Measurements from ENCODE around the gene CCDC50. TPM values are rescaled to one million over a fixed set of nuclear protein-coding genes. Genes with fewer than 3 reads are reported as not detected.

The CCDC50 gene
- total RNA-seq, 3 donors from 2014 or later = 86.9 to 101 (median 93.4) TPM

- intact Hi-C loops (cut with DNase I; ENCODE audit: low total_unique reads) = no loop called here
- Histone ChIP-seq H3K4me3 (no peak overlapping the region), H3K27me3 (no peaks in the 10 kb centered on the region), H3K36me3 (peaks cover 7% of the 10 kb centered on the region), H3K9me3 (no peaks in the 10 kb centered on the region), H3K4me1 (peaks cover 6 to 15% of the 10 kb centered on the region in 2 donors), H3K27ac (no peak overlapping the region)
- TF ChIP-seq POLR2AphosphoS5 (IDR thresholded peaks at IDR 0.05) = no peak
- TF ChIP-seq, protein P1, sequence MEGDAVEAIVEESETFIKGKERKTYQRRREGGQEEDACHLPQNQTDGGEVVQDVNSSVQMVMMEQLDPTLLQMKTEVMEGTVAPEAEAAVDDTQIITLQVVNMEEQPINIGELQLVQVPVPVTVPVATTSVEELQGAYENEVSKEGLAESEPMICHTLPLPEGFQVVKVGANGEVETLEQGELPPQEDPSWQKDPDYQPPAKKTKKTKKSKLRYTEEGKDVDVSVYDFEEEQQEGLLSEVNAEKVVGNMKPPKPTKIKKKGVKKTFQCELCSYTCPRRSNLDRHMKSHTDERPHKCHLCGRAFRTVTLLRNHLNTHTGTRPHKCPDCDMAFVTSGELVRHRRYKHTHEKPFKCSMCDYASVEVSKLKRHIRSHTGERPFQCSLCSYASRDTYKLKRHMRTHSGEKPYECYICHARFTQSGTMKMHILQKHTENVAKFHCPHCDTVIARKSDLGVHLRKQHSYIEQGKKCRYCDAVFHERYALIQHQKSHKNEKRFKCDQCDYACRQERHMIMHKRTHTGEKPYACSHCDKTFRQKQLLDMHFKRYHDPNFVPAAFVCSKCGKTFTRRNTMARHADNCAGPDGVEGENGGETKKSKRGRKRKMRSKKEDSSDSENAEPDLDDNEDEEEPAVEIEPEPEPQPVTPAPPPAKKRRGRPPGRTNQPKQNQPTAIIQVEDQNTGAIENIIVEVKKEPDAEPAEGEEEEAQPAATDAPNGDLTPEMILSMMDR (IDR thresholded peaks at IDR 0.05) = no peak
- TF ChIP-seq POLR2A (IDR thresholded peaks at IDR 0.05) = no peak
- no peak for DNase-seq (ENCODE audit: low spot score in 2 of 2)
These were observed 50.3 kb downstream of the CCDC50 start for GRCh38 chr3:191379446-191379845.

DNA sequence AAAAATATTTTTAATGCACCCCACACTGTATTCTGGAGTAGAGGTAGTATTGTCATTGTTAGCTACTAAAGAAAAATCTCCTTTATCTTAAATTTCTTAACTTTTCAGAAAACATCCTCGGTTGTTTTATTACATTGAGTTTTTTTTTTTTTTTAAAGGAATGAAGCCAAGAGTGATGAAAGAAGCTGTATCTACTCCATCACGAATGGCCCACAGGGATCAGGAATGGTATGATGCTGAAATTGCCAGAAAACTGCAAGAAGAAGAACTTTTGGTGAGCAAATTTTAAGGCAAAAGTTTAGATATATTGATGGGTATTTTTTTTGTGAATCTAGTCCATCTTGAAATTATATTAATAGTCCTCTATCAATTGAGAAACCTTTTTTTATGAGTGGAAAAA, 50.8 kb downstream of the CCDC50 start:
- peaks cover 7% of the 10 kb centered on the region for H3K36me3 ChIP-seq
- intact Hi-C loops (cut with DNase I; ENCODE audit: low total_unique reads) = no loop called here
- TF ChIP-seq, protein P1 (IDR thresholded peaks at IDR 0.05) = no peak
- TF ChIP-seq POLR2AphosphoS5 (IDR thresholded peaks at IDR 0.05) = no peak
- no peak for TF ChIP-seq POLR2A (IDR thresholded peaks at IDR 0.05)

DNA sequence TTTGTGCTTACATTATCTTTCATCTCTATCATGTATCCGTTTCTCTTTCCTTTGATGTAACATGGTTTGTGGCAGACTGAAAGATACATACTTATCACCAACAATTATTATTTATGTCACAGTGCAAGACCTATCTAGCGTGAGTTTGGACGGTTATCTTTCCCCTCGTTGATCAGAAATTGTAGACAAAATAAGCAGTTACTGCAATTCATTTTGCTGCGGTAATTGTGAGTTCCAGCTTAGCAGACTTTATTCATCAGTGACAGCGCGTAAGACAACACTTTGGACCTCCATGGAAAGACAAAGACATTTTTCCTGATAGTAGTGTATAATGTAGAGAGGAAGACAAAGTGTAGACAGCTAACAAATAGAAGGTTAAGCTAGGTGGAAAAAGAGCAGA, 52.1 kb downstream of the CCDC50 start:
- H3K36me3 ChIP-seq = peaks cover 7% of the 10 kb centered on the region
- no peak for DNase-seq (ENCODE audit: low spot score in 2 of 2)

More for the DNA sequence above, 50.8 kb downstream of the CCDC50 start:
- Histone ChIP-seq H3K4me3 (no peak overlapping the region), H3K27ac (no peak overlapping the region), H3K27me3 (no peaks in the 10 kb centered on the region), H3K9me3 (no peaks in the 10 kb centered on the region), H3K4me1 (peaks cover 6 to 15% of the 10 kb centered on the region in 2 donors)
- DNase-seq (ENCODE audit: low spot score in 2 of 2) = no peak

DNA sequence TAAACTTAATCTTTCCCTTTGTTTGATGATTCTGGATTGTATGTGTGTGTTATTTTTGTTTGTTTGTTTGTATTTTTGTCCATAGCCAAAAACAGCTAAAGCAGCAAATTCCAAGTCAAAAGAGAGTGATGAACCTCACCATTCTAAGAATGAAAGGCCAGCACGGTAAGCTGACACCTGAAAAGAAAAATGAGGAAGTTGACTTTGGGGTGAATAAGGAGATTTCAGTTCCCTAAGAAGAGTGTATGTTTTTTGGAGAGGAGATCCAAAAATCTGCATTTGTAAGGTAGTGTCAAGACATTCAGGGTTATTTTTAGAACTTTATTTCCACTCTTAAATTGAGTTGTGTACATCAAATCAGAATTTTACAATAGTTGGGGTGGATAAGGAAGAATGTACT, 53.5 kb downstream of the CCDC50 start:
- Histone ChIP-seq H3K9me3 (no peaks in the 10 kb centered on the region), H3K4me3 (no peak overlapping the region), H3K27ac (no peak overlapping the region), H3K4me1 (peaks cover 0 to 4% of the 10 kb centered on the region in 2 donors), H3K36me3 (peaks cover 7% of the 10 kb centered on the region), H3K27me3 (no peaks in the 10 kb centered on the region)
- TF ChIP-seq POLR2AphosphoS5 (IDR thresholded peaks at IDR 0.05) (no peak), POLR2A (IDR thresholded peaks at IDR 0.05) (no peak)
- TF ChIP-seq, protein P1 (IDR thresholded peaks at IDR 0.05) = no peak
- intact Hi-C loops (cut with DNase I; ENCODE audit: low total_unique reads) = no loop called here
- DNase-seq (ENCODE audit: low spot score in 2 of 2) = no peak

More for the DNA sequence above, 52.1 kb downstream of the CCDC50 start:
- H3K4me3 ChIP-seq = no peak overlapping the region
- TF ChIP-seq, protein P1 (IDR thresholded peaks at IDR 0.05) = no peak
- TF ChIP-seq POLR2A (IDR thresholded peaks at IDR 0.05) = no peak
- no peak for TF ChIP-seq POLR2AphosphoS5 (IDR thresholded peaks at IDR 0.05)
- H3K4me1 ChIP-seq = peaks cover 6 to 12% of the 10 kb centered on the region in 2 donors
- intact Hi-C loops (cut with DNase I; ENCODE audit: low total_unique reads) = no loop called here
- H3K27ac ChIP-seq = no peak overlapping the region
- H3K27me3 ChIP-seq = no peaks in the 10 kb centered on the region
- no peaks in the 10 kb centered on the region for H3K9me3 ChIP-seq

DNA sequence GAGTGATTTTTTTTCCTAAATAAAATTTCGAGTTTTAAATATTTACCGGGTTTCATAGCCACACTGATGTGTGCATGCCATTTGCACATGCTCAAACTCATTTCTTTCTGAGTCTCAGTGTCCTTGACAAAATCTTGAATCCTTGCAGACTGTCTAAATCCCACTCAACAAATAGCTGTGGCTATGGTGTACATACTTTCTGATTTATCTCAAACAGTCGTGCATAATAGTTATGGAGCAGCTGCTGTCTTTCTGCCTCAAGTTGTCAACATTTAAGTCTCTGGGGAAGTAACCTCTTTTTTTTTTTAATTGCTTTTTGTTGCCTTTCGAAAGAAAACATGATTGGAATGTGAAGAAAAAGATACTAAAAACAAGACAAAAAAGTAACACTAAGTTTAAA, 53.9 kb downstream of the CCDC50 start:
- no peak overlapping the region for H3K4me3 ChIP-seq
- H3K4me1 ChIP-seq = peaks cover 0 to 1% of the 10 kb centered on the region in 2 donors
- peaks cover 7% of the 10 kb centered on the region for H3K36me3 ChIP-seq
- DNase-seq (ENCODE audit: low spot score in 2 of 2) = no peak
- H3K27me3 ChIP-seq = no peaks in the 10 kb centered on the region
- intact Hi-C loops (cut with DNase I; ENCODE audit: low total_unique reads) = no loop called here
- H3K27ac ChIP-seq = no peak overlapping the region
- TF ChIP-seq POLR2AphosphoS5 (IDR thresholded peaks at IDR 0.05) = no peak
- TF ChIP-seq, protein P1 (IDR thresholded peaks at IDR 0.05) = no peak
- no peak for TF ChIP-seq POLR2A (IDR thresholded peaks at IDR 0.05)
- H3K9me3 ChIP-seq = no peaks in the 10 kb centered on the region

All from breast epithelium (tissue), 4 donors.